ENCODE data around the gene RBM38. TPM values are rescaled to one million over a fixed set of nuclear protein-coding genes. Genes with fewer than 3 reads are reported as not detected.

The RBM38 gene
- total RNA-seq, 1 donor from 2014 or later: 24.8 TPM

DNA sequence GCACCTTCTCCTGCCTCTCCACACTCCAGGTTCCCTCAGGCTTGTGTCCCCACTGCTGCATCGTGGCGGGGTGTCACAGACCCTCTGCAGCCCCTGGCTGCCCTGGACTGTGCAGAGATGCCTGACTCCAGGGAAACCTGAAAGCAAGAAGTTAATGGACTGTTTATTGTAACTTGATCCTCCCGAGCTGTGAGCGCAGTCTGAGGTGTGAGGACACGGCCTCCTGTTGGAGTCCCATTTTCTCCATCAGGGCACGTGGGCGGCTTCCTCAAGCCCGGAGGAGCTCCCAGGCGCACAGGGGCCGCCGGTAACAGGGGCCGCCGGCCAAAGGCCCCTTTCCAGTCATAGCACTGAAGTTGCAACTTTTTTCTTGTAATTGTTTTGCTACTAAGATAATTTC lies 16.9 kb downstream of the RBM38 start:
- no peak for DNase-seq (ENCODE audit: extremely low spot score in 2 of 2)
- H3K4me3 ChIP-seq: no peak overlapping the region
- H3K4me1 ChIP-seq: no peaks in the 10 kb centered on the region
- no peaks in the 10 kb centered on the region for H3K27me3 ChIP-seq
- peaks cover 0 to 25% of the 10 kb centered on the region in 2 donors for H3K36me3 ChIP-seq
- no peak overlapping the region for H3K27ac ChIP-seq
- intact Hi-C loops (cut with DNase I): no loop called here
- H3K9me3 ChIP-seq: no peaks in the 10 kb centered on the region
- TF ChIP-seq POLR2AphosphoS5 (IDR thresholded peaks at IDR 0.05; ENCODE audit: insufficient read depth in 1 of 2, low read depth in 1 of 2) (no peak), POLR2A (IDR thresholded peaks at IDR 0.05) (no peak)
- TF ChIP-seq, protein P1, sequence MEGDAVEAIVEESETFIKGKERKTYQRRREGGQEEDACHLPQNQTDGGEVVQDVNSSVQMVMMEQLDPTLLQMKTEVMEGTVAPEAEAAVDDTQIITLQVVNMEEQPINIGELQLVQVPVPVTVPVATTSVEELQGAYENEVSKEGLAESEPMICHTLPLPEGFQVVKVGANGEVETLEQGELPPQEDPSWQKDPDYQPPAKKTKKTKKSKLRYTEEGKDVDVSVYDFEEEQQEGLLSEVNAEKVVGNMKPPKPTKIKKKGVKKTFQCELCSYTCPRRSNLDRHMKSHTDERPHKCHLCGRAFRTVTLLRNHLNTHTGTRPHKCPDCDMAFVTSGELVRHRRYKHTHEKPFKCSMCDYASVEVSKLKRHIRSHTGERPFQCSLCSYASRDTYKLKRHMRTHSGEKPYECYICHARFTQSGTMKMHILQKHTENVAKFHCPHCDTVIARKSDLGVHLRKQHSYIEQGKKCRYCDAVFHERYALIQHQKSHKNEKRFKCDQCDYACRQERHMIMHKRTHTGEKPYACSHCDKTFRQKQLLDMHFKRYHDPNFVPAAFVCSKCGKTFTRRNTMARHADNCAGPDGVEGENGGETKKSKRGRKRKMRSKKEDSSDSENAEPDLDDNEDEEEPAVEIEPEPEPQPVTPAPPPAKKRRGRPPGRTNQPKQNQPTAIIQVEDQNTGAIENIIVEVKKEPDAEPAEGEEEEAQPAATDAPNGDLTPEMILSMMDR (IDR thresholded peaks at IDR 0.05): no peak

DNA sequence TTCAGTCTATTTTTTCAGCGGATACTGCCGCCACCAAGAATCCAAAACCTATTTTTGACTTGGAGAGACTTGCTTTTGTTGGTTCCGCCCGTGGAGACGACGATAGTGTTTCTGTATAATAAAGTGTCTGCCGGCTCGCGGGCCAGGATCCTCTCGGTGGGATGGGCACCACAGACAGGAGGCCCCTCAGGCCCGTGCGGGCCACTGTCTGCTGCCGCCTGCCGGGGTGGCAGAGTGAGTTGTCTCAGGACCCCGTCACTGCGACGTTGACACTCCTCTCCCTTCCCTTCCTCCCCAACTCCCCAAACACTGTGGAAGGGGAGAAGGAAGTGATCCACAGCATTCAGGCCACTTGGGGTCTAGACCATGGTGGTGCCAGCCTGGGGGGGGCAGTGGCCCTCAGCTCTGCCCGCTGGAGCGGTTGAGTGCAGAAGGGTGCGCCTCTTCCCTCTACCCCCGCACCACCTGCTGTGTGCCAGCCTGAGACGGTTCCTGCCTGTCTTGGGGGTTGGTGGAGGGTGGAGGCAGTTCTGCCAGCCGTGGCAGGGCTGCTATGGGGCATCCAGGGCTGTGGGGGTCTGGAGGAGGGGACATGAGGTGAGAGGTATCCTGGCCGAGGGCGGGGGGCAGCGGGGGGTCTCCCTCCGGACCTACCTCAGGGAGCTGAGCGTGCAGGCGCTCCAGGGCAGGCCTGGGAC lies 17.5 kb downstream of the RBM38 start:
- H3K27ac ChIP-seq: no peak overlapping the region
- H3K4me1 ChIP-seq: no peaks in the 10 kb centered on the region
- peaks cover 0 to 25% of the 10 kb centered on the region in 2 donors for H3K36me3 ChIP-seq

GRCh38 chr20:57409316-57409671 lies 18.1 kb downstream of the RBM38 start:
- H3K9me3 ChIP-seq: no peaks in the 10 kb centered on the region
- intact Hi-C loops (cut with DNase I): no loop called here
- no peak overlapping the region for H3K27ac ChIP-seq
- no peak overlapping the region for H3K4me3 ChIP-seq
- no peaks in the 10 kb centered on the region for H3K27me3 ChIP-seq
- no peak for TF ChIP-seq POLR2A (IDR thresholded peaks at IDR 0.05)
- no peak for TF ChIP-seq POLR2AphosphoS5 (IDR thresholded peaks at IDR 0.05; ENCODE audit: insufficient read depth in 1 of 2, low read depth in 1 of 2)
- TF ChIP-seq, protein P1 (IDR thresholded peaks at IDR 0.05): no peak
- DNase-seq (ENCODE audit: extremely low spot score in 2 of 2): no peak
- H3K36me3 ChIP-seq: peaks cover 0 to 25% of the 10 kb centered on the region in 2 donors
- no peaks in the 10 kb centered on the region for H3K4me1 ChIP-seq

More for the DNA sequence above, 17.5 kb downstream of the RBM38 start:
- H3K27me3 ChIP-seq: no peaks in the 10 kb centered on the region
- intact Hi-C loops (cut with DNase I): no loop called here
- TF ChIP-seq, protein P1 (IDR thresholded peaks at IDR 0.05): no peak
- no peak for TF ChIP-seq POLR2A (IDR thresholded peaks at IDR 0.05)
- no peak for TF ChIP-seq POLR2AphosphoS5 (IDR thresholded peaks at IDR 0.05; ENCODE audit: insufficient read depth in 1 of 2, low read depth in 1 of 2)
- no peak for DNase-seq (ENCODE audit: extremely low spot score in 2 of 2)
- H3K4me3 ChIP-seq: no peak overlapping the region
- no peaks in the 10 kb centered on the region for H3K9me3 ChIP-seq

DNA sequence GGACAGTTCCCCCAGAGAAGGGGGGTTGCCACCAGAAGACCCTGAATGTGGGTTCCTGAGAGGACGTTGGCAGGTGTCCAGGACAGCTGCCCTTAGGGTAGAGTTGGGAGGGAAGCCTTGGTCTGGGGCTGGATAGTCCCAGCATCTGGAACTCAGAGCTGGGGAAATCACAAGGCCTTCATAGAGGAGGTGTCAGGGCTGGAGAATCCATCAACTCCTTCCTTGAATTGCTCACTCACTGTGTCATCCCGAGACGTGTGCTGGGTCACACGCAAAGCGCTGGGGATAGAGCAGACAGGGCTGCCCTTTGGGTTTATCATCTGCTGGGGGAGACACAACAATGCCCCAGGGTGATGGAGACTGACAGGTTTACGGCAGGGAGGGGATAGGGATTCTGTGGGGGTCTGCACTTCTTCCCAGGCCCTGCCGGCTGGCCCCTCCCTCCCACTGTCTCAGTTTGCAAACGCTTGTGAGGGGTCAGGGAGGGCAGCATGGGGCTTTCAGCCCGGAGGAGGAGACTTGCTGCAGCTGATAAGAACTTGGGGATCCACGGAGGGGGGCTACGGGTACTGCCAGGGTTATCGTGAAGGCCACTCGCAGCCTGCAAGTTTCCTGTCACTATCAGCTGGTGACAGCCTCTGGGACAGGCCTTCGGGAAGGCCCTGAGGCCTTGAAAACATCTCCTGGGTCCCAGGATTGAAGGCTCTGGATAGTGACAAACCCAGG lies 18.6 kb downstream of the RBM38 start:
- intact Hi-C loops (cut with DNase I): no loop called here
- DNase-seq (ENCODE audit: extremely low spot score in 2 of 2): no peak
- Histone ChIP-seq H3K4me3 (no peak overlapping the region), H3K36me3 (peaks cover 0 to 25% of the 10 kb centered on the region in 2 donors), H3K4me1 (no peaks in the 10 kb centered on the region), H3K9me3 (no peaks in the 10 kb centered on the region), H3K27ac (no peak overlapping the region), H3K27me3 (no peaks in the 10 kb centered on the region)
- TF ChIP-seq, protein P1 (IDR thresholded peaks at IDR 0.05): no peak
- no peak for TF ChIP-seq POLR2A (IDR thresholded peaks at IDR 0.05)
- TF ChIP-seq POLR2AphosphoS5 (IDR thresholded peaks at IDR 0.05; ENCODE audit: insufficient read depth in 1 of 2, low read depth in 1 of 2): no peak

All from vagina (tissue), 2 donors.